ENCODE measurements around the gene RFC2. TPM values are rescaled to one million over a fixed set of nuclear protein-coding genes. Genes with fewer than 3 reads are reported as not detected.

The RFC2 gene
- total RNA-seq, 1 experiment from 2014 or later: 75.6 TPM

DNA sequence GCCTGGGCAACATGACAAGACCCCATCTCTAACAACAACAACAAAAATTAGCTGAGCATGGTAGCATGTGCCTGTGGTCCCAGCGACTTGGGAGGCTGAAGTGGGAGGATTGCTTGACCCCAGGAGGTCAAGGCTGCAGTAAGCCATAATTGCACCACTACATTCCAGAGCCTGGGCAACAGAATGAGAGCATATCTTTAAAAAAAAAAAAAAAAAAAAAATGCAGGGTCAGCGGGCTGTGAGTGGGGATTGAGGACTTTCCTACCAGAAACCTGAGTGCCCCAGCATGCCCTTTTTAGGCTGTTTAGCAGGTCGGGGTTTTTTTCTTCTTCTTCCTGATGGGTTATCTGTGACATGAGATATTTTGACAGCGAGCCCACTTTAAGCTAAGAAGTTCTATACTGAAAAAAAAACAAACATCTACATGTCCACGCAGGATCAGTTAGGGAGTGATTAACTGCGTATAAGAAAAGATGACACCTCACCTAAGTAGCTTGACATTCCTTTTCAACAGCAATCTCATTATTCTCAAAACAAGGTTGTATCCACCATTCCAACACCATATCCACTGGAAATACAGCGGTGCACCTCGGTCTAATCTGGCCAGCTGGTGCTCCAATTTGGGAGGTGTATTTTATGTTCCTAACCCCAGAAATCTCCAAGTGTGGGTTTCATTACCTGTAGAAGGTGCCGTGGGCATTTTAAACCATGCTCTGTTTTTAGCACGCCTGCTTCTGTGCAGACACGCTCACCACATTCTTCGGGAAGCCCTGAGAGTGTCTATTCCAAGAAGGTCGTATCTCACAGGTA is 13.8 kb upstream of the RFC2 start:
- peaks cover 6% of the 10 kb centered on the region for H3K4me1 ChIP-seq
- no peaks in the 10 kb centered on the region for H3K9me3 ChIP-seq
- ChIA-PET POLR2A (no interaction called here), CTCF (no interaction called here)
- DNase-seq: no peak
- Mint-ChIP-seq H3K36me3 (ENCODE audit: insufficient read depth, unreplicated experiment) (peaks cover 7% of the 10 kb centered on the region), H3K4me1 (ENCODE audit: low read depth, unreplicated experiment) (no peaks in the 10 kb centered on the region), H3K9me3 (ENCODE audit: unreplicated experiment) (no peaks in the 10 kb centered on the region), H3K4me3 (ENCODE audit: unreplicated experiment) (no peak overlapping the region), H3K27me3 (ENCODE audit: insufficient read depth, unreplicated experiment) (no peaks in the 10 kb centered on the region), H3K27ac (ENCODE audit: unreplicated experiment) (no peak overlapping the region)
- intact Hi-C loops (cut with micrococcal nuclease; ENCODE audit: unreplicated experiment): no loop called here
- no peaks in the 10 kb centered on the region for H3K27me3 ChIP-seq (replicated peaks; ENCODE audit: control insufficient read depth, insufficient read depth, low read length)
- H3K4me3 ChIP-seq (ENCODE audit: low read depth, low read length): no peak overlapping the region
- TF ChIP-seq, protein P1, sequence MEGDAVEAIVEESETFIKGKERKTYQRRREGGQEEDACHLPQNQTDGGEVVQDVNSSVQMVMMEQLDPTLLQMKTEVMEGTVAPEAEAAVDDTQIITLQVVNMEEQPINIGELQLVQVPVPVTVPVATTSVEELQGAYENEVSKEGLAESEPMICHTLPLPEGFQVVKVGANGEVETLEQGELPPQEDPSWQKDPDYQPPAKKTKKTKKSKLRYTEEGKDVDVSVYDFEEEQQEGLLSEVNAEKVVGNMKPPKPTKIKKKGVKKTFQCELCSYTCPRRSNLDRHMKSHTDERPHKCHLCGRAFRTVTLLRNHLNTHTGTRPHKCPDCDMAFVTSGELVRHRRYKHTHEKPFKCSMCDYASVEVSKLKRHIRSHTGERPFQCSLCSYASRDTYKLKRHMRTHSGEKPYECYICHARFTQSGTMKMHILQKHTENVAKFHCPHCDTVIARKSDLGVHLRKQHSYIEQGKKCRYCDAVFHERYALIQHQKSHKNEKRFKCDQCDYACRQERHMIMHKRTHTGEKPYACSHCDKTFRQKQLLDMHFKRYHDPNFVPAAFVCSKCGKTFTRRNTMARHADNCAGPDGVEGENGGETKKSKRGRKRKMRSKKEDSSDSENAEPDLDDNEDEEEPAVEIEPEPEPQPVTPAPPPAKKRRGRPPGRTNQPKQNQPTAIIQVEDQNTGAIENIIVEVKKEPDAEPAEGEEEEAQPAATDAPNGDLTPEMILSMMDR (IDR thresholded peaks at IDR 0.05; ENCODE audit: insufficient read depth in 1 of 2, low read depth in 1 of 2, low read length in 1 of 2, severe bottlenecking in 1 of 2, unreplicated experiment in 1 of 2): no peak
- no peaks in the 10 kb centered on the region for H3K36me3 ChIP-seq (ENCODE audit: control insufficient read depth, insufficient read depth, low read length)
- BruUV-seq (replicated peaks): no TSS peak

DNA sequence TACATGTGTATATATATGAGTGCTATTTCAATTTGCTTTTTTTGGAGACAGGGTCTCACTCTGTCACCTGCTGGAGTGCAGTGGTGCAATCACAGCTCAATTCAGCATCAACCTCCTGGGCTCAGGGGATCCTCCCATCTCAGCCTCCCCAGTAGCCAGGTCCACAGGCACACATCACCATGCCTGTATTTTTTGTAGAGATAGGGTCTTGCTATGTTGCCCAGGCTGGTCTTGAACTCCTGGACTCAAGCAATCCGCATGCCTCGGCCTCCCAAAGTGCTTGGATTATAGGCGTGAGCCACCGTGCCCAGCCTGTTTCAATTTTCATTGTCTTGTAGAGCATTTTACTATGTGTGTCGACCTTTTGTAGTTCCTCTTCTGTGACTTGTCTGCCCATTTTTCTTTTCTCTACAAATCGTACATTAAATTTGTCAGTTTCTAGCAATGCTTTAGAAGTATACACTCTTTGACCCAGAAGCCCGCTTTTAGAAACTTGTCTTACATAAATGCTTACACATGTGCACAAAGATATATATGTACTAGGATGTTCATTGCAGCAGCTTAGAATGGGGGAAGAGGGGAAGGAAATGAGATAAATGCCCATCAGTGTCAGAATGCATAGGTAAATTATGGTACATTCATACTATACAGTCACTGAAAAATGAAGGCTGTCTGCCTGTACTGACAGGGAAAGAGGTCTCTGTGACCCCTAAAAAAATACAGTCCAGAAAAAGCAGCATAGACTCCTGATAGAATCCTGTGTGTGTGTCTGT is 12.2 kb upstream of the RFC2 start:
- H3K36me3 Mint-ChIP-seq (ENCODE audit: insufficient read depth, unreplicated experiment): peaks cover 7% of the 10 kb centered on the region
- no peaks in the 10 kb centered on the region for H3K27me3 ChIP-seq (replicated peaks; ENCODE audit: control insufficient read depth, insufficient read depth, low read length)
- H3K27ac Mint-ChIP-seq (ENCODE audit: unreplicated experiment): no peak overlapping the region
- no peak overlapping the region for H3K4me3 Mint-ChIP-seq (ENCODE audit: unreplicated experiment)
- H3K27me3 Mint-ChIP-seq (ENCODE audit: insufficient read depth, unreplicated experiment): no peaks in the 10 kb centered on the region
- no peak overlapping the region for H3K4me3 ChIP-seq (ENCODE audit: low read depth, low read length)
- H3K4me1 ChIP-seq: no peaks in the 10 kb centered on the region
- no peaks in the 10 kb centered on the region for H3K4me1 Mint-ChIP-seq (ENCODE audit: low read depth, unreplicated experiment)
- no TSS peak for BruUV-seq (replicated peaks)
- CTCF ChIA-PET: no interaction called here
- no peaks in the 10 kb centered on the region for H3K9me3 ChIP-seq
- H3K36me3 ChIP-seq (ENCODE audit: control insufficient read depth, insufficient read depth, low read length): no peaks in the 10 kb centered on the region
- TF ChIP-seq, protein P1 (IDR thresholded peaks at IDR 0.05; ENCODE audit: insufficient read depth in 1 of 2, low read depth in 1 of 2, low read length in 1 of 2, severe bottlenecking in 1 of 2, unreplicated experiment in 1 of 2): no peak
- intact Hi-C loops (cut with micrococcal nuclease; ENCODE audit: unreplicated experiment): no loop called here
- DNase-seq: no peak
- H3K9me3 Mint-ChIP-seq (ENCODE audit: unreplicated experiment): no peaks in the 10 kb centered on the region
- POLR2A ChIA-PET: no interaction called here

DNA sequence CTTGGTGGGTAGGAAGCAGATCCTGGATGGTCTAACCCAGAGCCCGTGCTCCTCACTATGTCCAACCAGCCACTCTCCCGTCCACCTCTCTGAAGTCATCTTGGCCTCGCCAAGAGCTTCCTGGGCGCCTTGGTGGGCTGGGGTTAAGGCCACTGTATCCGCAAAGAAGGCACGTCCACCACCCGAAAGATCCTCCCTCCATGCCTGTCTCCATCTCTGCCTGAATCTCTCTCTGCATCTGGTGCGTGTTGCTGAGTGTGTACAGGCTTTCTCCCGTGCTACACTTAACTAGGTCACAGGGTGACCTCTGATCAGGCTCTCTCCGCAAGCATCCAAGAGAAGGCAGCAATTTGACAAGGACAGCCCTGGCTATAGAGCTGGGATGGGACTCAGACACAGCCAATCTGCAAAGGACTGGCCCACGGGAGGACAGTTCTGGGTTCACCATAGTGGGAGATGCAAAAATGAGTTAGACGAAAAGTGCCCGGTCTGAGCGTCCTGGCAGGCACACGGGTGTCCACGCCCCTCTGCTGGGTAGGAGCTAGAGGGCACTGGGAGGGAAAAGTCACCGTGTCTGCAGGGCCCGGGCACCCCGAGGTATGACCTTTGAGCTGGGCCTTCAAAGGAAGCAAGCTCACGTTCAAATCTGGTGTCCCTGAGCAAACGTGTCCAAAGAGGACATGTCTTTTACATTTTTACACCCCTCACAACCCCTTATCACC is 9.4 kb upstream of the RFC2 start:
- DNase-seq: no peak
- BruUV-seq (replicated peaks): no TSS peak
- no peaks in the 10 kb centered on the region for H3K9me3 Mint-ChIP-seq (ENCODE audit: unreplicated experiment)
- Histone ChIP-seq H3K36me3 (ENCODE audit: control insufficient read depth, insufficient read depth, low read length) (no peaks in the 10 kb centered on the region), H3K27me3 (replicated peaks; ENCODE audit: control insufficient read depth, insufficient read depth, low read length) (no peaks in the 10 kb centered on the region), H3K4me1 (no peaks in the 10 kb centered on the region), H3K9me3 (no peaks in the 10 kb centered on the region), H3K4me3 (ENCODE audit: low read depth, low read length) (no peak overlapping the region)
- TF ChIP-seq, protein P1 (IDR thresholded peaks at IDR 0.05; ENCODE audit: insufficient read depth in 1 of 2, low read depth in 1 of 2, low read length in 1 of 2, severe bottlenecking in 1 of 2, unreplicated experiment in 1 of 2): no peak
- ChIA-PET POLR2A (no interaction called here), CTCF (interaction anchor here (0.5 to 0.6 kb wide), 2 partner anchors 63 to 194 kb away, joined by 4 read pairs; no protein-coding TSS in a partner anchor)
- H3K27me3 Mint-ChIP-seq (ENCODE audit: insufficient read depth, unreplicated experiment): no peaks in the 10 kb centered on the region
- H3K4me3 Mint-ChIP-seq (ENCODE audit: unreplicated experiment): no peak overlapping the region
- no peaks in the 10 kb centered on the region for H3K4me1 Mint-ChIP-seq (ENCODE audit: low read depth, unreplicated experiment)
- peaks cover 7% of the 10 kb centered on the region for H3K36me3 Mint-ChIP-seq (ENCODE audit: insufficient read depth, unreplicated experiment)
- no peak overlapping the region for H3K27ac Mint-ChIP-seq (ENCODE audit: unreplicated experiment)
- intact Hi-C loops (cut with micrococcal nuclease; ENCODE audit: unreplicated experiment): no loop called here
